Stimulated activated CD4-positive, alpha-beta T cell treated with anti-CD3 and anti-CD28 coated beads, Interleukin-4, amount 100 ng/mL, for 1 hour (primary cell): ENCODE measurements around the gene ARPP19.
"Not testable (repeated sequence)": the region's sequence is repeated elsewhere in the genome, so short reads cannot be mapped to it uniquely, and the experiment has no call there.

ENCODE experiments used
- DNase-seq: peaks from one replicate; pipeline ENCODE4 v3.0.0-alpha.2; 2020

ARPP19 gene, protein sequence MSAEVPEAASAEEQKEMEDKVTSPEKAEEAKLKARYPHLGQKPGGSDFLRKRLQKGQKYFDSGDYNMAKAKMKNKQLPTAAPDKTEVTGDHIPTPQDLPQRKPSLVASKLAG

DNA sequence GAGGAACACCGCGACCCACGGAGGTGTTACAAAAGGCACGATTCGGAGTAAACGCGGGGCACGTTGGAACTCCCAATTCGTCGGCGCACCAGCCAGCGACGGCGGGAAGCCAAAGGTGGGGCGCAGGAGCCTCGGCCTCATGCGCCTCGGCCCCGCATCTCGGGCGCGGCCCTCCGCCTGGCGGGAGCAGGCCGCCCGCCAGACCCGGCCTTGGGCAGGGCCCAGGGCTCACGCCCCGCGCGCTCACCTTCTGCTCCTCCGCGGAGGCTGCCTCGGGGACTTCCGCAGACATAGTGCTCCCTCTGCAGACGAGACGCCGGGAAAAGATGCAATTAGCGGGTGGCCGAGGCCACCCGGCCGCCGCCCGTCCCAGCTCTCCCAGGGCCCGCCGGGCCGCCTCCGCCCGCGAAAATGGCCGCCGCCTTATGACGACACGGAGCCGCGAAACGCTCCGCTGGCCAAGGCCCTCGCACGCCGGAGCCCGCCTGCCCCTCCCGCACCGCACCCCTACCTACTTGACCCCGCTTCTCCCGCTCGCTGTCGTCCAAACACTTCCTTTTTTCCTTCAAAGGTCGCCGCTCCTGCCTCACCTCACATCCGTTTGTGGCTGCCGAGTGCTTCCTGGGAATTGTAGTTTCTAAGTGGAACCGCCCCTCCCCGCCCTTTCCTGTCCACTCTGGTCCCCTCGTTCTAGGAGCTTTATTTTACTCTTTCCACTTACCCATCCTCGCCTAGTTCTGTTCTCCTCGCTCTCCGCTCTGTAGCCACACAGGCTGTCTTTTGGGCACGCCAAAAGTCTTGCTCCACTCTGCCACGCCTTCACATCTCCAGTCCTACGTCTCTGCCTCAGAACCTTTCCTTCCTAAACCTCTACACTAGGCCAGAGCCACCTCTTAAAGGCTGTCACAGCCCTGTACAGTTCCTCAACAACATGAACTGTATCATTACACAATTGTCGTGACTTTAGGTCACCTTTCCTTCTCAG, at the start of gene ARPP19:
TSS of gene ARPP19 (minus strand) at position 430 of the 985 bp plus-strand sequence. CDS start at position 292, 138 bp downstream.
- DNase-seq = peak; percentile 72

DNA sequence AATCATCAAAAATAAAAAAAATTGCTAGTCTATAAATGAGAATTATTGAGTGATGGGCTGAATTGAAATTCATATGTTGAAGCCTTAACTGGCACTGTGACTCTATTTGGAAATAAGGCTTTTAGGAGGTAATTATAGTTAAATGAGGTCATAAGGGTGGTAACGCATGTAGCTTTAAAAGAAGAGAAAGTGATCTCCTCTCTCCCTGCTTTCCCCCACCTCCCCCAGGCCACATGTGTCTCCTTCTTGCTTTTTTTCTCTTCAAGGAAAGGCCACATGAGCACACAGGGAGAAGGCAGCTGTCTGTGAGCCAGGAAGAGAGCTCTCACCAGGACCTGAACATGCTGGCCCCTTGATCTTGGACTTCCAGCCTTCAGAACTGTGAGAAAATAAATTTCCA, 48.2 kb upstream of the ARPP19 start:
- DNase-seq = no peak

DNA sequence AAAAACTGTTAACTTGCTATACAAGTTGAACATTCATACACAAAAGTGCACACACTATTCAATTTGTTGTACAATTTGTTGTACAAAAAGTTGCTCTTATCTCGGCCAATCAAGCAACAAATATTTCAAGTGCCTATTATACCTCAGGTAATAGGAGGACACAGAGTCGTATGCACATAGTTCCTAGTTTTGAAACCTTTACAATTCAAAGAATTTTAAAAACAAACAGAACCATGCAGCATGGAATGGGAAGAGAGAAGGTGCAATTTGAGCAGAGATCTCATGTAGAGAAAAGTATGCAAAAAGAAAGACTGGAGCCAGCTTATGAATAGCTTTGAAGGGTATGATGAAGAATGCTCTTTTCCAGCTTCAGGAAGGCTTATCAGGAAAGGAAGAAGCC, 46.5 kb upstream of the ARPP19 start:
- no peak for DNase-seq

DNA sequence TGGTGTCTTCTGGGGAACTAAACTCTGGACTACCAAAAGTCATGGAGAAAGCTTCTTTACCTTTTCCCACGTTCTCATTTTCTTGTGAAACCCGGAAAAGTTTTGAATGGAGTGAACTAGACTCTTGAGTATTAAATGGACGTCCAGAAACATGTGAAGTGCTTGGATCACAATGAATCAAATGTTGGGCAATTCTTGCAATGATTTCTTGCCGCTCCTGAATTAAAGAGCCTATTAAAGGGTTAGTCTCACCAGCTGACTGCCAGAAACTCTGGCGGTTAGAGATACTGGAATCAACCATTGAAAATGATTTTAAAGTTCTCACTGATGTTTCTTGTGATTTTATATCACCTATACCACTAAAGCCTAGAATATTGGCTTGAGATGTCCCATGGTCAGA, 40.8 kb upstream of the ARPP19 start:
- no peak for DNase-seq

DNA sequence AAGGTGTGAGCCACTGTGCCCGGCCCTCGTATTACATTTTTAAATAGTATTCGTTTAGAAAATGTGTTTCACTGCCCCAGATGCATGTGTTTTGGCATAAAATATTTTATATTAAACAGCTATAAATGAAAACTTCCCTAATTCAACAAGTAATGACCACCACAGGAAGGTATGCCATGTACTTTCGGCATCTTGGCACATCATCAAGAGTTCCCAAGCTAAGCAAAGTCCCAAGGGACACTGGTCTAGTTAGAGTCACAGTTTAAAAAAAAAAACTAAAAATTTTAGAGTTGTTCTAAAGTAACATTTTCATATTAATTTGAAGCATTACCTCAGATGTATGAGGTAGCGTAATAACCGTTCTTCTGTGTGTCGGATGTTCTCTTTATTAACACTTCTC, 15.6 kb upstream of the ARPP19 start:
- no peak for DNase-seq

DNA sequence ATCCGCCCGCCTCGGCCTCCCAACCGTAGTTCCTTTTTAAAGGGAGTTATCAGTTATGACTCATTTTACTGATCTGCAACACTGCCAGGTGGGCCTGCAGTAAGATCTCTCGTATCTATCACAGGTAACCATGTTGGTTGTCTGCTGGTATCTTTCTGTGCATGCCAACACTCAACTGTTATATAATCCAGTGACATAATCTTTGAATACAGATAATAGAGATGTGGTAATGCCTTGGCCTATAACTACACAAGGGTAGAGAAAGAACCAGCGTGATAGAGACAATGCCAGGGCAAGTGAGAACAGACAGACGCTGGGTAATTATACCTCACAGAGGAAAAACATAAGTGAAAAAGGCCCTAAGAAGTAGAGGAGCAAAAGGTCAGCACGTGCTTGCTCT, 11.0 kb upstream of the ARPP19 start:
- DNase-seq = no peak

DNA sequence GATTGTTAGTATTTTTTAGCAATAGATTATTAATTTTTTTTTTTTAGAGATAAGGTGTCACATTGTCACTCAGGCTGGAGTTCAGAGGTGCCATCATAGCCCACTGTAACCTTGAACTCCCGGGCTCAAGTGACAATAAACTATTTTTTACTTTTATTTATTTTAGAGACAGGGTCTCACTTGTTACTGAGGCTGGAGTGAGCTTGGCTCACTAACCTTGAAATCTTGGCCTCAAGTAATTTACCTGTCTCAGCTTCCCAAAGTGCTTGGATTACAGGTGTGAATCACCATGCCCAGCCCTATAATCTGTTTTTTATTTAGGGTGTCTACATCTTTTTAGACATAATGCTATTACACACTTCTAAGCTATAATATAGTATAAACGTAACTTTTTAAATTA, 7.9 kb upstream of the ARPP19 start:
- DNase-seq = no peak

DNA sequence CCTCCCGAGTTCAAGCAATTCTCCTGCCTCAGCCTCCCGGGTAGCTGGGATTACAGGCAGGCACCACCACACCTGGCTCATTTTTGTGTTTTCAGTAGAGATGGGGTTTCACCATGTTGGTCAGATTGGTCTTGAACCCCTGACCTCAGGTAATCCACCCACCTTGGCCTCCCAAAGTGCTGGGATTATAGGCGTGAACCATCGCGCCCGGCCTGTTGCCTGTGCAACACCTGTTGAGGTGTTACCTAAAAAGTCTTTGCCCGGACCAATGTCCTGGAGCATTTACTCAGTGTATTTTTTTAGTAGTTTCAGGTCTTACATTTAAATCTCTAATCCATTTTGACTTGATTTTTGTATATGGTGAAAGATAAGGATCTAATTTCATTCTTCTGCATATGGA, 6.7 kb upstream of the ARPP19 start:
- DNase-seq = not testable (repeated sequence)

DNA sequence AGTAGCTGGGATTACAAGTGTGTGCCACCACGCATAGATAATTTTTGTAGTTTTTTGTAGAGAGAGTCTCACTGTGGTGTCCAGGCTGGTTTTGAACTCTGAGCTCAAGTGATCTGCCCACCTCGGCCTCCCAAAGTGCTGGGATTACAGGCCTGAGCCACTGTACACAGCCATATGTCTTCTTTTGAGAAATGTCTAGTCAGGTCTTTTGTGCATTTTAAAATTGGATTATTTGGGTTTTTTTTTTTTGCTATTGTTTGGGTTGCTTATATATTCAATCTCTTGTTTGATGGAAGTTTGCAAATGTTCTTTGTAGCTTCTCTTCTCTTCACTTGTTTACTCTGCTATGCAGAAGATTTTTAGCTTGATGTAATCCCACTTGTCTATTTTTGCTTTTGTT, 6.2 kb upstream of the ARPP19 start:
- no peak for DNase-seq

DNA sequence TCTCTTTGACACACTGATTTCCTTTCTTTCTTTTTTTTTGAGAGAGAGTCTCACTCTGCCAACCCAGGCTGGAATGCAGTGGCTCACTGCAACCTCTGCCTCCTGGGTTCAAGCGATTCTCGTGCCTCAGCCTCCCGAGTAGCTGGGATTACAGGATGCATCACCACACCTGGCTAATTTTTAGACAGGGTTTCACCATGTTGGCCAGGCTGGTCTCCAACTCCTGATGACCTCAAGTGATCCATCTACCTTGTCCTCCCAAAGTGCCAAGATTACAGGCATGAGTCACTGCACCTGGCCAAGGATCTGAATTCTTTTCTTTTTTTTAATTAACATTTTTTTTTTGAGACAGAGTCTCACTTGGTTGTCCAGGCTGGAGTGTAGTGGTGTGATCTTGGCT, 5.8 kb upstream of the ARPP19 start:
- not testable (repeated sequence) for DNase-seq

DNA sequence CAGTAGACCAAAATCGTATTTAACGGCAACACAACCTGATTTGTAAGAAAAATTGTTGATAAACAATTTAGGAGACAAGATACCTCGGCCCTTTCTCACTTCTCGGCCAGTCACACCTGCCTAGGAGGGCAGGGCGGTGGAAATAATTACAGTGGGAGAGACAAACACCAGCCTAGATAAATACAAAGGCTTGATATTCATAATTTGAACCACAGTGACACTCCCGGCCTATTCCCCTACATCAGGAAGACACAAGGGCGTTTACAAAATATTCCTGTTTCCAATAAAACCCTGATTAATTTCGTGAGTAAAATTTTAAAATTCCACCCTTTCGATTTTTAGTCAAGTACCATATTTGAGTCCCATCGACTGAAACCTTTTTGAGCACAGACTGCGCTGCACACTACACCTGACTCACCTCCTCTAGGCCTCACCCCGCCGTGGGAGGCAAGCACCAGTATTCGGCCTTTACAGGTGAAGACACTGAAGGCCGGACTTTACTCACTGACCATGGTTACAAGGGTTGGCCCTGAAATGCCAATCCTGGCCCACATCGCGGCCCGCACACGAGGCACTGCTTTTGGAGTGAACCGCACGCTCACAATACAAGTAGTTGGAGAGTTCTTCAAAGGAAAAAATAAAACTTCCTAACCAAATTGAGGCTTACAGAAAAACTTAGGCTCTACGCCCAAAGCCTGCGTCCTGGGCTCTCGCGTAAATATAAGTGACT, 794 bp downstream of the ARPP19 start:
- DNase-seq = peak; percentile 51

DNA sequence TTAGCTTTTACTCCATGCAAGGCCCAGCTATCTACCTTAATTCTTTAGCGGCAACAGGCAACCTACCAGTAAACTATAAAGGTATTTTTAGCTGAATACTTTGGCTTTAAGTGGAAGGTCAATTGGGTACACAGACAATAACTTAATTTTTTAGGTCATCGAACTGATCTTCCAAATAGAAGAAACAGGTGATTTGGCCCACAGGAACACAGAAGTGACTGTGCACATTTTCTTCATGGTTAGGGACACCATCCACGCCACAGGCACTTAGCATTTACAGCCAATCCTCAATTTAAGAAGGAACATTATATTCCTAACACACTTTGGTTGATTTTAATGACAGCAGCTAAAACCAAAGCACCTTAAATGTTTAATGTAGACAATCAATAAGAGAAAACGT, 1.9 kb downstream of the ARPP19 start:
- DNase-seq = no peak

DNA sequence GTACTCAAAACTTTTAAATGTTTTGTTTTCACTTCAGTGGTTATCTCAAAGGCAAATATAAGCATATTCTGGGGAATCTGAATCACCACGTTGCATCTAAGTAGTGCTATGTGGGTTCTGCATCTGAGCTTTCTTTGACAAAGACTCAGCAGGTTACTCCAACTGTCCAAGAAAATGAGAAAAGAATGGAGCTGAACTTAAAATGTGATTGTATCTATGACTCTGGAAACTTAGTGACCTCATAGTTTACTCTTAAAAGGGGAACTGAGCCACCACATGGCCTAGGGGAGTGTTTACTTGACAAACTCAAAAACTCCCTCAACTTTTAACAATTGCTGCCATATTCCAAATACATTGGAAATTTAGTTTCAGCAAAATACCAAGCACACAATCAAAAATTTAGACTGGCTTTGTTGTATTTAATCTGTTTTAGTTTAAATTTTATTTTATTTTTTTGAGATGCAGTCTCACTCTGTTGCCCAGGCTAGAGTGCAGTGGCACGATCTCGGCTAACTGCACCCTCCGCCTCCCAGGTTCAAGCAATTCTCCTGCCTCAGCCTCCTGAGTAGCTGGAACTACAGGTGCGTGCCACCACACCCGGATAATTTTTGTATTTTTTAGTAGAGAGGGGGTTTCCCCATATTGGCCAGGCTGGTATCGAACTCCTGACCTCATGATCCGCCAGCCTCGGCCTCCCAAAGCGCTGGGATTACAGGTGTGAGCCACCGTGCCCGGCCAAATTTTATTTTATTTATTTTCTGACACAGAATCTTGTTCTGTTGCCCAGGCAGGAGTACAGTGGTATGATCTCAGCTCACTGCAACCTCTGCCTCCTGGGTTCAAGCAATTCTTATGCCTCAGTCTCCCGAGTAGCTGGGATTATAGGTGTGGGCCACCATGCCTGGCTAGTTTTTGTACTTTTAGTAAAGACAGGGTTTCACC, 3.1 kb downstream of the ARPP19 start:
- not testable (repeated sequence) for DNase-seq

DNA sequence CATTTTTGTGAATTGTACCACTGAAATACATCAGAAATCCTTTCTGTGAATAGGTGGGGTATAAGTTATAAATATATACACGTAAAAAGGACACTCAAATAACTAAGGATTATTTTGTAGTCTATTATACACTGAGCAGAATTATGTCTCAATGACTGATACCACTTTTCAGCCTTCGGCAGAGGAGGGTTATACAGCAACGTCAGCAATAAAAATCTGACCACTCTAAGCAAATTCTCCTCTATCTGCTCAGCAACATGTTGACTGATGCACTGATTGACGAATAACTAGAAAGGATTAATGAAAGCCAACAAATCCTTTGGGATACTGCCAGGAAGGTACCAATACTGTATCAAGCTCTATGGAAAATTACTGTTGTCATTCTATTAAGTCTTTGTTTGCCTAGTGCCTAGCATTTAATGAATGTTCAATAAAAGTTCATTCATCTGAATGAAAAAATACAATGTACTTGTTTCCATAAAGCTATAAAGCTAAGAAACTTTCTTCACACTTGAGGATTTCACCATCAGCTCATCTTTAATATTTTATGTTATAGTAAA, 5.2 kb downstream of the ARPP19 start:
- DNase-seq = no peak

DNA sequence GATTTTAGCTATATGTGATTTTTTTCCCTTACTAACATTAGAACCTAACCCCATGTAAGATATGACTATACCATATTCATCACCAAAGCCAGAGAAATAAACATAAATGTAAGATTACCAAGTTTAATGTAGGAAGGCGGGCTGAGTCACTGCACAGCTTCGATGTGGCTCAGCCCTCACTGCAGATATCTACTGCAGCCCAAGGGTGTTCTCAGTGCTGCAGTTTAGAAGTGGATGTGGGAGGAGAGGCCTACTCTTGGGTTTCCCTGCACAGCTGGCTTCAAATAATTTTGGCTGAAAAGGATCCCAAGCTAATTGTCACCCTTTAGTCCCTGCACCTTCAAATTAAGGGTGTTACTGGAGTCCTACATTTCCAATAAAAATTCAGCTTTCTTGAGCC, 9.3 kb downstream of the ARPP19 start:
- peak; percentile 50 for DNase-seq

DNA sequence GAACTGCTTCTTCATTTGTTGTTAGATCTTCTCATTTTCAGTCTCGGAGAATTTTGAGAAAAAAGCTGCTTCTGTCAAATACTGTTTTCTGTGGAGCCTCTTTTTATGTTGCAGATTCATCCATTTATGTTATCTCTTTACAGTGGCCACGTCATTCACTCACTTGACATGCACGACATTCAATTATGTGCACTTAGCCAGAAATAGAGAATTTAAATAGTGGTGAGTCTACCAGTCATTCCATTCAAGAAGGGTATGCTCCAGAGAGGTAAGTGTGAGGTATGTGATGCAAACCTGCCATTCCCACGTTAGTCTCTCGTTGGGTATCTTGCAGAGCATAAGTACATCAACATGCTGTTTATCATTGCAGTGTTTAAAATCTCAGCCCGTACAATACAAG, 9.8 kb downstream of the ARPP19 start:
- no peak for DNase-seq

DNA sequence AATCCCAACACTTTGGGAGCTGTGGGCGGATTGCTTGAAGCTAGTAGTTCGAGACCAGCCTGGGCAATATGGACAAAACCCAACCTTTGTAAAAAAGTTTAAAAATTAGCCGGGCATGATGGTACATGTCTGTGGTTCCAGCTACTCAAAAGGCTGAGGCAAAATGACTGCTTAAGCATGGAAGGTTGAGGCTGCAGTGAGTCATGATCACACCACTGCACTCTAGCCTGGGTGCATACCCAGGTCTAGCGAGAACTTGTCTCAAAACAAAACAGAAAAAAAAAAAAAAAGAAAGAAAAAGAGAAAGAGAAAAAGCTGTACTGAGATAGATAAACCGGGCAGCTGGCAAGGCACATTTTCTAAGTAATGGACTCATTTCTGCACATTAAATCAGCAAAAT, 10.6 kb downstream of the ARPP19 start:
- peak; percentile 50 for DNase-seq

DNA sequence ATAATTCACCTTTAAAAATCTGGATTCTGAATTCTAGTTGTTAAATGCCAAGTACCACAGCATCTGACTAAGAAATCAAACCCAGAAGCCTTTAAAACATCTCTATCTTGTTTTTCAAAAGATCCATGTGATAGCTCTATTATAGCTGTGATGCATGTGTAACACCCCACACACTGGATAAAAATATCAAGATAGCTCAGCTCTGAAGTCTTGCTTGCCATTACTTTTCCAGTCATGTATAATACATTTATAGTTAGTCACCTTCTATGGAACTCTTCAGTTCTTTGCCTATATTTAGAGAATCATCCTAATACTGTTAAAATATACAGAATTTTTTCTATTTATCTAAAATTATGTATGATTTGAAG, 11.6 kb downstream of the ARPP19 start:
- no peak for DNase-seq

DNA sequence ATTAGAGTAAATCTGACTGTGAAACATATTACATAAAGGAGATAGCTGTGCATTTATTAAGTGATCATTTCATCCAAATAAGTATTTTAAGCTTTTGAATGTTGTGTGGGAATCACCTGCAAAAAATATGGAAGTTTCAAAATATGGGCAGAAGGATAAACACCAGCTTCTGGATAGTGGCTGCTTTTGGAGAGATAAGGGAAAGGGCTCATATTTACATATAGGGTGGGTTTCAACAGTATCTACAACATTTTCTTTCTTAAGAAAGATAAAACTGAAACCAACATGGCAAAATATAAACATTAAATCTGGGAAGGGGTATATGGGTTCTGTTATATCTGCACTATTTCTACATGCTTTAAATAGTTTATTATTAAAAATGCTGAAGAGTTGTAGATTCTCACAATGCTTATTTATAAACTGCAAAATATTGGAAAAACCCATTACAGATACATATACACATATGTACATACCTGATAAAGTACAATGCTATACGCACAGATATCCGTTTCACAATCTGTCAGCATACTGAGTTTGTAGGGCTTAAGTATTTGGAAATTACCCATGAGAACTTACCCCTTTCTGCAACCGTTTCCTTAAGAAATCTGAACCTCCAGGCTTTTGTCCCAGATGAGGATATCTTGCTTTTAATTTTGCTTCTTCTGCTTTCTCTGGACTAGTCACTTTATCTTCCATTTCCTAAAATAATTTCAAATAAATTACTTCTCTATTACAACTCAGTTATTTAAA, 12.1 kb downstream of the ARPP19 start:
- DNase-seq = no peak

DNA sequence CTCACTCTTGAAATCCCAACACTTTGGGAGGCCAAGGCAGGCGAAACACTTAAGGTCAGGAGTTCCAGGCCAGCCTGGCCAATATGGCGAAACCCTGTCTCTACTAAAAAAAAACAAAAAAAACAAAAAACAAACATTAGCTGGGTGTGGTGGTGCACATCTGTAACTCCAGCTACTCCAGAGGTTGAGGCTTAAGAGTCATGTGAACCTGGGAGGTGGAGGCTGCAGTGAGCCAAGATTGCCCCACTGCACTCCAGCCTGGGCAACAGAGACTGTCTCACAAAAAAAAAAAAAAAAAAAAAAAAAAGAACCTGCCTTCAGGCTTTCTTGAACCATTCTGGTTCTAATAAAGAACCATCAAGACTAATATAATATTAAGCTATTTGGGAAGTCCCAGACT, 16.5 kb downstream of the ARPP19 start:
- DNase-seq = no peak

DNA sequence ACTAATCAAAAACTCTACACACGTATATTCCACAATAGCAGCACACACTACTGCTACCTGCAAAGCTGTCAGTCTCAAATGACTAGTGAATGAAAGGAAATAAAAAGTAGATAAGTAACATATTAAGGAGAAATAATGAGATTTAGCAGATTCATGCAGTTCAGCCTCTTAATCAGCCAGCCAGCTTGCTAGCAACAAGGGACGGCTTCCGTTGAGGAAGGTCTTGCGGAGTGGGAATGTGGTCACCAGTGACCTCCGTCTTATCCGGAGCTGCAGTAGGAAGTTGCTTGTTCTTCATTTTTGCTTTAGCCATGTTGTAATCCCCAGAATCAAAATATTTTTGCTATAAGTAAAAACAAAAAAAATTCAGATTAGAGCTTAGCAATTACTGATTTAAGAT, 17.1 kb downstream of the ARPP19 start:
- no peak for DNase-seq

DNA sequence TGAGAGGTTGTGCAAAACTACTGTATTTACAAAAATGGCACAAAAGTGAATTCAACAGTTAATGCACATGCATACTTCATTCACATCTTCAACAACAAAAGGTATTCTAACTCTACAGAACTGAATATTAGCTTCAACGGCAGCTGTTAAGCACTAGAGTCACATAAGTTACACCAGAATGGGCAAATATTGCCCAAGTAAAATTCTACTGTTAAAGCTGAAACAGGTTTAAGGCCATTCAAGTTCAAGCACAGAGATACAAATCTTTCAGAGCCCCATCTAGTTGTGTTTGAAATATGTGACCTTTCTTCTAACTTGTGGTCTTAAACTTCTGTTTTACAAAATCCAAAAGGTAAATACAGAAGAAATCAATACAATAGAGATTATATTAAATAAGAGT, 17.6 kb downstream of the ARPP19 start:
- DNase-seq = not testable (repeated sequence)
